AG09319 (cell line): Measurements from ENCODE around the gene SCAMP4.
"Not testable (repeated sequence)": the region's sequence is repeated elsewhere in the genome, so short reads cannot be mapped to it uniquely, and the experiment has no call there.

Experiments
- DNase-seq: peaks from one replicate; pipeline ENCODE4 v3.0.0-alpha.2; 2010; ENCODE audit warnings: low read depth; ENCODE audit errors: extremely low read depth
- CTCF ChIP-seq: IDR thresholded peaks from 2 replicates; pipeline ENCODE4 v1.5.1; 2011; ENCODE audit warnings: low read depth, mild to moderate bottlenecking, inconsistent platforms, low read length, moderate library complexity

Gene SCAMP4

GRCh38 chr19:1875646-1876495 lies 29.3 kb upstream of the SCAMP4 start:
- peak; percentile 64 for DNase-seq
- TF ChIP-seq CTCF: no peak; the same call in 1 of the 2 replicates

GRCh38 chr19:1876496-1877279 lies 28.5 kb upstream of the SCAMP4 start:
- DNase-seq: not testable (repeated sequence)
- peak; percentile 5; the same call in 1 of the 2 replicates for TF ChIP-seq CTCF

DNA sequence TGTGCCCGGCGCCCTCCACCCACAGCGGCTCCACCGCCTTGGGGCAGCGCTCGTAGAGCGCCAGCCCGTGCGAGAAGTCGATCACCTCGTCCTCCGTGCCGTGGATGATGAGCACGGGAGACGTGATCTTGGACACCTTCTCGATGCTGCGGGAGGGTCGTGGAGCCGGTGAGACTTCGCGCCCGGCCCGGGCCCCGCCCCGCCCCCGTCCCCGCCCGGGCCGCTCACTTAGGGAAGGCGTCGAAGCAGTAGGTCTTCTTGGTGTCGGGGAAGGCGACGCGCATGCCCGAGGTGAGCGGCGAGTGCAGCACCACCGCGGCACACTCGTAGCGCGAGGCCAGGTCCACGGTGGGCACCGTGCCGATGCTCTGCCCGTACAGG lies 27.9 kb upstream of the SCAMP4 start:
- not testable (repeated sequence) for DNase-seq

DNA sequence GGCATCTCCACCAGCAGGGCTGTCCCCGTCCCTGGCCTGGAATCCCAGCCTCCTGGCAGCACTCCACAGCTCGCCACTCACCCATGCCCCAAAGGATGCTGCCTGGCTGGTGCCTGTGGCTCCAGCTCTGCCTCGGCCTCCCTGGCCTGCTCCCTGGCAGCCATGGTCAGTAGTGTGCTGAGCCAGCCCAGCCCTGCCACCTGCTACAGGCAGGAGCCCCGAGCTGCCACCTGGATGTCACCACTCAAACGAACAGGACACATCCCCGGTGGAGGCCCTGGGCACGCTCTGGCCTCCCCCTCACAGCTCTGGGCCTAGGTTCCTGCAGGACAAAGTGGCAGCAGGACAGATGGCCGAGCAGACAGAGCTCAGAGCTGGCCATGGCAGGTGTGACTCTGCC lies 26.6 kb upstream of the SCAMP4 start:
- not testable (repeated sequence) for DNase-seq

- not testable (repeated sequence) for DNase-seq
These were observed 25.2 kb upstream of the SCAMP4 start for GRCh38 chr19:1879982-1880381.

GRCh38 chr19:1880611-1881392 lies 24.4 kb upstream of the SCAMP4 start:
- no peak for DNase-seq
- TF ChIP-seq CTCF: no peak

DNA sequence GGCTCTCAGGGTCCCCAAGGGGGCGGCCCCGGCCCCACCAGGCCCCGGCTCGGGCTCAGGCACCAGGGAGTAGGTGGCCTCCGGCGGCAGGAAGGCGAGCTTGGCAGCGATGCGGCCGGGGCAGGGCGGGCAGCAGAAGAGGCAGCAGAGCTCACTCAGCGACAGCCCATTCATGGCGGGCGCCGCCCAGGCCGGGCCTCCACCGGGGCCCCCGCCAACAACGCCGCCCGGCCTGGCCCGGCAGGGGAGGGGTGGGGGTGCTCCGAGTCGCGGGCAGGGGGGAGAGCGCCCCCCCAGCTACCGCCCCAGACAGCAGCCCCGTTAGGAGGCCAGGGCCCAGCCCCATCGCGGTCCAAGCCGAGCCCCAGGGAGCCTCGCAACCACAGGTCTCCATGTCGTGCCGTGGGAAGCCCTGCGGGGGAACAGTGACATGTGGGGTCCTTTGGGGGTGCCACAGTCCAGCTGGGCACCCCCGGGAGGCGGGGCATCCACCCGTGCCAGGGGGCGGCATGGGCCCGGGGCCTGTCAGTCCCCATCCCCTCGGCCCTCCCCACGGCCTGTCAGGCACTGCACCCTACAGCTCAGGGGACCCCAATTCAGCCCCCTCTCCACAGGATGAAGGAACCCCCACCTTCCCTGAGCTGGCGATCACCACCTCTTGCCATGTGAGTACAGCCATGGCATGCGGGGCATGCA lies 23.7 kb upstream of the SCAMP4 start:
- not testable (repeated sequence) for DNase-seq

- no peak for TF ChIP-seq CTCF
- DNase-seq: no peak
These were observed 23.0 kb upstream of the SCAMP4 start for GRCh38 chr19:1882089-1882785.
